Keratinocyte (primary cell): Measurements from ENCODE around the gene IVL.

Source experiments
- CTCF ChIP-seq, 3 experiments: IDR thresholded peaks in 1 of 3; conservative IDR thresholded peaks in 1 of 3; optimal IDR thresholded peaks in 1 of 3; 2 replicates in 2 of 3; 3 replicates in 1 of 3; pipeline versions ENCODE3 to v1.5.1; 2011; ENCODE audit warnings: low read length in 3 of 3, mild to moderate bottlenecking in 3 of 3, moderate library complexity in 2 of 3, control low read depth in 1 of 3, inconsistent platforms in 1 of 3; ENCODE audit not compliant: insufficient read depth in 2 of 3; ENCODE audit errors: extremely low read depth in 1 of 3
- EZH2 ChIP-seq: IDR thresholded peaks from one replicate; pipeline ENCODE4 v1.6.1; 2012; ENCODE audit warnings: inconsistent platforms, mild to moderate bottlenecking, low read length, moderate library complexity

- TF ChIP-seq CTCF (optimal IDR thresholded peaks at IDR 0.05 in 1 of 3, IDR thresholded peaks at IDR 0.05 in 1 of 3, conservative IDR thresholded peaks at IDR 0.05 in 1 of 3; ENCODE audit: extremely low read depth in 1 of 3, insufficient read depth in 2 of 3, low read length in 3 of 3) (no peak), EZH2 (no peak)
These were observed 24.3 kb upstream of the IVL start for GRCh38 chr1:152884085-152884484.
